Activated CD8-positive, alpha-beta memory T cell treated with anti-CD3 and anti-CD28 coated beads for 24 hours (primary cell): ENCODE measurements around the gene CYP2W1.

Experiments used
- DNase-seq: peaks from one replicate; pipeline ENCODE4 v3.0.0-alpha.2; 2020

Gene CYP2W1

DNA sequence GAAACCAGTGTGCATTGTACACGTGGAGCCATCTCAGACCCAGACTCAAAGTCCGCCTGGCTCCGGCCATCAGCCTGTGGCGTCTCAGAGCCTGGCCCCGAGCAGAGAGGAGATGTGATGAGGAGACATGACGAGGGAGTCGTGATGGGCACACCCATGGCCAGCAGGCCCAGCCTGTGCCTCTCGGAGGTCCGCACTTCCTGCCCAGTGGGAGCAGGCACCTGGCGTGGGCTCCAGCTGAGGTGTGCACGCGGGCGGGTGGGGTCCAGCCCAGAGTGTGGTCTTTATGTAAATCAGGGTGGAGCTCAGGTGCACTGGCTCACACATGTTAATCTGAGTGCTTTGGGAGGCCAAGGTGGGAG is 35.3 kb downstream of the CYP2W1 start:
- no peak for DNase-seq

DNA sequence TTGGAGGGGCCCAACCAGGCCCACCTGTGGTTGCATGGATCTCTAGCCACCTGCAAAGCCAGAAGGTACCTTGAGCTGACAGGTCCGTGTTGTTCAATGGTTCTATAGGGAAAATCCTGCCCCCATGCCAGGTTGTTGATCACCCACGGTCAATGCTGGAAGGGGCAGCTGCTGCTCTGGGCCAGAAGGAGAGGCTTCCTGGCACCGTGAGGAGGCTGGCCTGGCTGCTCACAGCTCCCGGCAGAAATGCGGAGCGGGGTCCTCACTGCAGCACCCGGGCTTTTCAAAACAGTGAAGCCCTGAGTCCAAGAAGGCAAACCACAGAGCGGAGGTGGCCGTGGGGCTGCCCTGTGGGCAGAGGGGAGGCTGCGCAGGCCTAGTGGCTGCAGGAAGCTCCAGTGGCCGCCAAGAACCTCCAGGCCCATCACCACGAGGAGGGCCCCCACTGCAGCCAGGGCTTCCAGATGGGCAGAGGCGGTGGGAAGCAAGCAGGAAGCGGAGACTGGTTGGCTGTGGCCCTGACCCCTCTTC is 36.3 kb downstream of the CYP2W1 start:
- no peak for DNase-seq

DNA sequence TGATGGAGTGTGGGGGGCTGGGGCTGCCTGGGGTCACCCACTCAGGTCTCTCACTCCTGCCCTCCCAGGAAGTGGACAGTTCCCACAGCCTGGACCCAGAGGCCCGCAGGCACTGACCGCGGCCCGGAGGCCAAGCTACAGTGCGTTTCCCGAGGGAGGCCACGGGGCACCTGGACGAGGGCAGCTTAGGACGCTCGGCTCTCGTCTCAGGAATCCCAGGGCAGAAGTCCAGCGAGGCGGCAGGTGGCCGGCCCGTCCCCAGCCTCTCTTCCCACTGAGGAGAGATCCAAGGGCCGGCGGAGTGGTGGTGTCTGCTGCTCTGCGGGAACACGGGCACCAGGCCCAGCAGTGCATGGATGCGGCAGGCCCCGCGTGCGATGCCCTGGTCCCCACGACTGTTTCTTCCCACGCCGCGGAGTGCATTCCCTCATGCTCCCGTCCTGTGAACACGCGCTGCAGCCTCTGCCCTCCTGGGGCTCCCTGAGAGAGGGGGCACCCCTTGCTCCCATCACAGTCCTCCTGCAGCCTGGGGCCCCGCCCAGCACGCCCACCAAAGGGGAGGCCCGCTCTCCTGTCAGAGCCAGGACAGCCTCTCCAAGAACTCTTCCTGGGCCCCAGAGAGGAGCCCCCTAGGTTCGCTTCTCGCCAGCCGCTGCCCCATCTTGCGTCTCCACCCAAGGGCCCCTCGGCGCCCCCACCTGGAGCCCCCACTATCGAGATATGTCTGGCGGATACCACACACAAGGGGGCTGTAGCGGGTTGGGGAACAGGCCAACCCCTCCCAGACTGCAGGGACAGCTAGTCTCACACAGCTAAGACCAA is 37.0 kb downstream of the CYP2W1 start:
- no peak for DNase-seq

DNA sequence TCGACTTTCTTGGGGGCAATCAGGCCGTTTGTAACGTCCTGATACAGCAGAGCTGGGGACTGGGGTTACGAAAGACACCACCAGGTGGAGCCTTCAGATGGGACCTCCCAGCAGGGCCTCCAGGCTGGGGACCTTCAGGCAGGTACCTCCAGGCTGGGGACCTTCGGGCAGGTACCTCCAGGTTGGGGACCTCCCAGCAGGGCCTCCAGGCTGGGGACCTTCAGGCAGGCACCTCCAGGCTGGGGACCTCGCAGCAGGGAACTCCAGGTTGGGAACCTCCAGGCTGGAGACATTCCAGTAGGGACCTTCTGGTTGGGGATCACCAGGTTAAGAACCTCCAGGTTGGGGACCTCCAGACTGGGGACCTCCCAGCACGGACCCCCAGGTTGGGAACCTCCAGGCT is 37.9 kb downstream of the CYP2W1 start:
- no peak for DNase-seq

DNA sequence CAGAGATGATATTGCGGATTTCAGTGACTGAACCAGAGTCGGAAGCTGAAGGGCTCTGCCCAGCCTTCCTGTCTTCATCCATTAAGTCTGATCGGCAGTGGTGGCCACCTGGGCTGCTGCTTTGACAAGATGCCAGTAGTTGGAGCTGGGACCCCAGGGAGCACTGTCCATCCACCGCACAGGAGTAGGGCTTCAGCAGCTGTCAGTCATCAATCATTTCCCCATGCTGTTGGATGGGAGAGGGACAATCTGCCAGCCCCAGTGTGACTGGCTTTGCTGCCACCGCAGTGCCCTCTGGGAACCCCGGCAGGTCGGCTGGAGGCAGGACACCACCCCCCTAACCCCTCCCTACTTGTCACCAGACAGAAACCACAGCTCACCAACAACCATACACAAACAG is 38.4 kb downstream of the CYP2W1 start:
- no peak for DNase-seq

DNA sequence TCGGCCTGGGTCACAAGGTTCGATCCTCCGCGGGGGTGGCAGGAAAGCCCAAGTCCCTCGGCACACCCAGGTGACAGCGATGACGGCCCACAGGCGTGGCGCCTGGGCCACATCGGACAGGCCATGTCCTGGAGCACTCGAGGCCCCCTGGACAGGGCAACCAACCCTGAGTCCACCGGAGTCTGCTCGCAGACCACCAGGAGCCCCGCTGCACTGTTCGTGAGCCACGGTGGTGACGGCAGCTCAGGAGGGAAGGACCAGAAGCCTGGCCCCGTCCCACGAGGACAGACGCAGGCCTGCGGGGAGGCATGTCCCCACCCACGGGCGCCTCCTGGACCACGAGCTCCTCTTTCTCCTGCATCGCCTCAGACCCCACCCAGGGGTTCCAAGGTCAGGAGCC is 39.0 kb downstream of the CYP2W1 start:
- DNase-seq: no peak

DNA sequence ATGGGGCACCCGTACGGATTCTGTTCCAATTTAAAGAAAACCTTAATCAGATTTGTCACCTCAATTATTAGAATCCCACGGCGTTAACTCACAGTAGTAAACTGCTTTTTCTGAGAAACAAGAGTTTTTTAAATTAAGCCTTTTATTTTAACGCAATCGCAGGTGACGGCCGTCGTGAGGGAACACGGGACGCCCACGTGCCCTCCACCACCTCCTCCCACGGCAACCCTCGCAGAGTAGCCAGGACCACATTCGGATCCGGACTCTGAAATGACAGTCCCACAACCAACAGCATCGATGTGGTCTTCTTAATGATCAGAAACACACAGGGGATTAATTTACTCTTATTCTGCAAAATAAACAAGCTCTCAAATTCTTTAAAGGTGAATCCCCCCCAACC is 39.4 kb downstream of the CYP2W1 start:
- DNase-seq: no peak

DNA sequence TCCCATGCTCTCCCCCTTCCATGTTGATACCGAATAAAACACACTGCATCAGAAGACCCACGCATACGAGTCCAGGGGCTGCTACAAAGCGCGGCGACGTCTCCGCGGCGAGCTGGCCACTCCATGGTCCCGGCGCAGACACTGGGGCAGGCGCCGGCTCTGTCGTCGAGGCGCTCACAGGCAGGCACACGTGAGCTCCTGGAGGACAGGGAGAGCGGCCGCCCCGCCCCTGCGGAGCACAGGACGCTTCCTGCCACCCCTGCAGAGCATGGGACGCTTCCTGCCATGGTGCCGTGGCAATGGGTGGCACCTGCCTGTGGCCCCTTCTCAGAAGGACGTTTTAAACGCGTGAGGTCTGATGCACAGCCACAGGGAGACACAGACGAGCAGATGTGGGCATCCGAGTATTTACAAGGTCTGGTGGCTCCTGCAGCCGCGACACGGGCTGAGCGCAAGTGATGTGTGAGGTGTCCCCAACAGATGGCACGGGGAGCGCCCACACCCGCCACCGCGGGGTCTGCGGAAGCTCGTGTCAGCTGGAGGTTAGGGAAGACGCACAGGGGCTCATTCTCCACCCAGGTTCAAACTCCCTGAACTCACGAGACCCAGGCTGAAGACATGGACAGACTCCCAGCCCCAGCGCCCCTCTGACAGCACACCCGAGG is 40.0 kb downstream of the CYP2W1 start:
- DNase-seq: no peak

DNA sequence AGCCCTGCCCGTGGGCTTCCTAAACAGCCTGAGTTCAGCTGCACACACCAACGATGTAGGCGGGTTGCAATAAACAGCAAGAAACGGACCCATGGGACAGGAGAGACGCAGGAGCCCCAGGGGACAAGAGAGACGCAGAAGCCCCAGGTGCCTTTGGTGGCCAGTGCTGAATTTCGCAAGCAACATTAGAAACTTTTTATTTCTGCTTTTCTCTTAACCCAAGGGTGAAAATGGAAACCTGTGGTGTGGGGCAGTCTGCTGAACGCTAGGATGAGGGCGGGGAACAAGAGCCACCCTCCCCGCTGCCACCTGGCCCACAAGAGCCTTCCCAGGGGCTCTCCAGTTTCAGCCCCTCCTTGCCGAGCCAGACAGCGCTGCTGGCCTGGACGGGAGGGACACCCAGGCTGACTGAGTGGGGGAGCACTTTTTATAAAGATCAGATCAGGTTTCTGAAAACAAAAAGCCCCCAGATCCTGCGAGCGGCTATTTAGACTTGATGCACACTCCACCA is 41.4 kb downstream of the CYP2W1 start:
- DNase-seq: no peak

DNA sequence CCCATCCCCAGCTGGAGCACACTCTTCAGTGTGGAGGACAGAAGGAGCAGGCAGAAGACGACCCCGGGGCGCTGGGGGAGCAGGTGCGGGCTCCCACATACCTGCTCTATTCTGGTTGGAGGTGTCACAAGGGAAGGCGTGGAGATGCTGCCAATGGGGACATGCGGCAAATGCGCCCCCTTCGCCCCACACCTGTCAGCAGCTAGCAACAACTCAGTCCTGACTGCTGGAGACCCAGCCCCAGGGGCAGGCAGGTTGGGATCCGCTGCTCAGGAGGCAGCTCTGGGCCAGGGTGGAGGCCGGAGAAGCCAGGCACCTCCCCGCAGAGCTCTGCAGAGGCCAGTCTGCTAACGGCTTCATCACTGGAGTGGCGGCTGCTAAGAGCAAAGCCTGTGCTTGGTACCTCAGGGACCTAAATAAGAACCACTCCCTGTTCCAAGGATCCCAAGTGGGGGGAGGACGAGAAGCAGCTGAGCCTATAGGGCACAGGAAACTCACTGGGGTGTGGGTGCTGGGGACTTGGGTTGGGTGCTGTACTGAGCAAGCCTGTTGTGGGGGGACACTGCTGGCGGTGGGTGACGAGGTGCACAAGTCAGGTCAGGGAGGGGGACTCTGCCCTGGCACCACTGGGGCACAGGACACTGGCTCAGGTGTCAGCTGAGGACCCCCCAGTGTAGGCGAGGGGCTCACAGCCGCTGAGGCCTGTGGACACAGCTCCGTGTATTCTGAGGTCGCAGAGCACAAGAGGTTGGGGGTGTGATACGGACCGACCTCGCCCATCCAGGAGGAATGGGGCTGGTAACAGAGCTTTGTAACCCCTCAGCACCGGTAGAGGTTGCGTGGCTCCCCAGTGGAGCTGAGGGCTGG is 42.1 kb downstream of the CYP2W1 start:
- DNase-seq: no peak

DNA sequence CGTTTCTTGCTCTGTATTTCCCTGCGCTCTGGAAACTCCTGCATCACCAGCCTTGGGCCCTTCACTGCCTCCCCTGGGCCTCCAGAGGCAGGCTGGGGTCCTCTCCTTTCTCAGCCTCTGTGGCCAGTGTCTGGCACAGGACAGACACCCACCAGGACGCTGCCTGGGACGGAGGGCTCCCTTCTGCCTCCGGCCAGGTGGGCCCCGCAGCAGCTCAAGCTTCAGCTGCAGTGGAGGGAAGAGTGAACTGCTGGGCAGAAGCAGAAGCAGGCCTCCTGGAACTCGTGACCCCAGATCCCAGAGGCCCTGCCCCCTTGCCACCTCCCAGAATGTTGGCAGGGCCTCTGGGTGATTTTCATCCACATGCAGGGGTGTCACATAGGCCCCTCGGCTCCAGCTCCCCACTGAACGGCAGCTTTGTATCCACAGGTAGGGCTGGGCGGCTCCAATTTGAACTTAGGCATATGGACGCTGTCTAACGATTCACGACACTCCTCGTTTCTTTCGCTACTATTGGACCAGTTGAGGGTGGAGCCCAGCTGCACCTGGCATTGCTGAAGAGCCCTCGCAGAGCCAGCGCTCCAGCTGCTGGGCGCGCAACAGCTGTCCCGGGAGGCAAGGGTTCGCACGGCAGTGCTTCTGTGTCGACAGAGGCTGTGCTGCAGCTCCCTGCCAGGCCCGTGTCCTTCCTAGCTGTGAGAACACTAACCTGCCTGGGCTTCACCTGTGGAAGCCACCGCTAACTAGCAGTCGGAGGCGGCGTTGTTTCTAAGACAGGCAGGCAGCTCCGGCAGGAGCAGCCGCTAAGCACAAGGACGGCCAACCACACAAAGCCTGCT is 43.0 kb downstream of the CYP2W1 start:
- no peak for DNase-seq

DNA sequence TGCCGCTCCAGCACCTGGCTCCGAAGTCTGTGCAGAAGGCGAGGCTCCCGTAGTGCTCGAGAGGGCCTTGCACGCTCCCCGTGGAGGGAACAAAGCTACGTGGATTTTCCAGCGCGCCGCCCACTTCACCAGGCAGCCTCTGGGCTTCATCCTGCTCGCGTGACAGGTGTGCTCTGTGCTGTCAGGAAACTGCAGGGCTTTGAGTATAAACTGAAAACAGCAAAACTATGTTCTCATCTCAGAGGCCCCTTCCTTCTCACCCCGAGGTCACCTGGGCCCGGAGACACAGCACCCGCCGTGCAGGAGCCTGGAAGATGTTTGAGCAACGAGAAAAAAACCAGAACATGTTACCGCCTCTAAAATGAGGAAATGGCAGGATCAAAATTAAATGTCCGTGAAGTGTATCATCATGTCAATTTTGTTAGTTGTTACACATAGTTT is 43.8 kb downstream of the CYP2W1 start:
- no peak for DNase-seq

DNA sequence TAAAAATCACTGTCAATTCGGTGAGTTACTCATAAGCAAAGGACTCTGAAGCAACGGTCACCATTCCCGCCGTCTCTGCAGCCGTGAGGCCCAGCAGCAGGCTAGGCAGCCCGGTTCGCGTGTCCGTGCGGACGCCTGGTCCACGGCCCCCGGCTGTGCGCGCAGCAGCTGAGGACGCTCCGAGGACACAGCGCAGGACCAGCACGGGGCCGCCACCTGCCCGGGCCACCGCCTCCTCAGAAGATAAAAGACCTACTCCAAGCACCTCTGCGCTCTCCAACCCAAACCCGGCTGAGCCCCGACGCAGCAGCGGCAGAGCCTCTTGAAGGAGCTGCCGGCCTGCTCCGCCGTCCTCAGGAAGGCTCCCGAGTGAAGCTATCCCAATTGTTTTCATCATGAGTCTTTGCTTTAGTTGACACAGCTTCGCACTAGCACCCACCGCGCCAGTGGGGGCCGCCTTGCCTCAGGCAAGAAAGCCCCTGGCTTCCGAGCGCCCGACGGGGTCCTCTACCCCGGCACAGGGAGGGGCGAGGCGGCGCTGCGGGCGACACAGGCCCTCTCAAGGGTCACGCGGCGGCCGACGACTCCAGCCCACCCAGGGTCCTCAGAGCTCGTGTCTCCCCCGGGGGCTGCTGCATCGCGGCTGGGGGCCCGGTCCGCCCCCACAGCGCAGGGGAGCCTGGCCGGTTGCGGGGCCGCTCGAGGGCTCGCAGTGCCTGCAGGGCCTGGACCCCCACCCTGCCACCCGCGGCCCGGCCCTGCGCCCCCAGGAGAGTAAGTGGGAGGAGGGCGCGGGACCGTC is 44.5 kb downstream of the CYP2W1 start:
- DNase-seq: peak; percentile 67

DNA sequence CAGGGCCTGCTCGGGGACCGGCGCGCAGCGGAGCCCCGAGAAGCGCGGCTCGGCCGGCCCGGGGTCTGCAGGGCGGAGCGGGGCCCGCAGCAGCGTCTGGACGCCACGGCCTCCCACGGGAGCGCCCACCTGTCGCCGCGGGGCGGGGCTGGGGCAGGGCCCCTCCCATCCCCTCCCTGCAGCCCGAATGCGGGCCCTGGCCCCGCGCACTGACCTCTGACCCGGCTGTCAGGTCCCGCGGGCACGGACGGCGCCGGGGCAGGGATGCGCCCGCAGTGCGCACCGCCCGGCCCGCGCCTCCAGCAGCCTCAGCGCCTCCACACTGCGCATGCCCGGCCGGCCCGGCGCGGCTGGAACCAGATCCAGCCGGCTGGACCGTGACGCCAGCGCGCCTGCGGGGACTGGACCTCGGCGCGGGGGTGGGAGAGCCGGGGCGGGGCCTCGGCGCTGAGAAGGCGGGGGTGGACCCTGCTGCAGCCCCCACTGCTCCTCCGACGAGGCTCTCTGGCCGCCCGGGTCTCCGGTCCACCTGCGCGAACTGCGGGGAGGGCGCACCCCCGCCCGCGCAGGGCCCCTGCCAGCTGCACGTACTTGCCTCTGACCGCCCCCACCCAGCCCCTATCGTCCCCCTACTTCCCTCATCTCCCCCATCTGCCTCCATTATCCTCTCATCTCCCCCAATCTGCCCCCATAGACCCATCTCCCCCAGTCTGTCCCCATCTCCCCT is 45.2 kb downstream of the CYP2W1 start:
- peak; percentile 94 for DNase-seq

DNA sequence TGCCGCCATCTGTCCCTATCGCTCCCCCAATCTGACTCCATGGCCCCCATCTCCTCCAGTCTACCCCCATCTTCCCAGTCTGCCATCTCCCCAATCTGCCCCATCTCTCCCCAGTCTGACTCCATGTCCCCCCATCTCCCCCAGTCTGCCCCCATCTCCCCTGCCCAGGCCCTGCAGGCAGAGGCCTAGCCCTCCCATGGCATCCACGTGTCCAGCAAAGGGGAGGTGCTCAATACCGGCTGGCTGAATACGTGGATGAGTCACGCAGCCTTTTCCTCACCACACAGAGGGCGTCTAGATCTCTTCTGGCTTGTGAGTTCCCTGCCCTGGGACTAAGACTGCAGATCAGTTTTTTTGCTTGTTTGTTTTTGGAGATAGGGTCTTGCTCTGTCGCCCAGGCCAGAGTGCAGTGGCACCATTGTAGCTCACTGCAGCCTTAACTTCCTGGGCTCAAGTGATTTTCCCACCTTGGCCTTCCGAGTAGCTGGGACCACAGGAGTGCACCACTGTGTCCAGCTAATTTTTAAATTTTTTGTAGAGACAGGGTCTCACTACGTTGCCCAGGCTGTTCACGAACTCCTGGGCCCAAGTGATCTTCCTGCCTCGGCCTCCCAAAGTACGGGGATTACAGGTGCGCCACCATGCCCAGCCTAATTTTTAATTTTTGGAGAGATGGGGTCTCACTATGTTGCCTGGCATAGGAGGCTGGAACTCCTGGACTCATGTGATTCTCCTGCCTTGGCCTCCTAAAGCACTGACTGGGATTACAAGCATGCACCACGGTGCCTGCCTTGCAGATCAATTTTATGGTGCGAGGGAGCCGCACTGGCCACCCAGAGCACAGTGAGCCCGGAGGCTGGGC is 46.0 kb downstream of the CYP2W1 start:
- DNase-seq: peak; percentile 83

DNA sequence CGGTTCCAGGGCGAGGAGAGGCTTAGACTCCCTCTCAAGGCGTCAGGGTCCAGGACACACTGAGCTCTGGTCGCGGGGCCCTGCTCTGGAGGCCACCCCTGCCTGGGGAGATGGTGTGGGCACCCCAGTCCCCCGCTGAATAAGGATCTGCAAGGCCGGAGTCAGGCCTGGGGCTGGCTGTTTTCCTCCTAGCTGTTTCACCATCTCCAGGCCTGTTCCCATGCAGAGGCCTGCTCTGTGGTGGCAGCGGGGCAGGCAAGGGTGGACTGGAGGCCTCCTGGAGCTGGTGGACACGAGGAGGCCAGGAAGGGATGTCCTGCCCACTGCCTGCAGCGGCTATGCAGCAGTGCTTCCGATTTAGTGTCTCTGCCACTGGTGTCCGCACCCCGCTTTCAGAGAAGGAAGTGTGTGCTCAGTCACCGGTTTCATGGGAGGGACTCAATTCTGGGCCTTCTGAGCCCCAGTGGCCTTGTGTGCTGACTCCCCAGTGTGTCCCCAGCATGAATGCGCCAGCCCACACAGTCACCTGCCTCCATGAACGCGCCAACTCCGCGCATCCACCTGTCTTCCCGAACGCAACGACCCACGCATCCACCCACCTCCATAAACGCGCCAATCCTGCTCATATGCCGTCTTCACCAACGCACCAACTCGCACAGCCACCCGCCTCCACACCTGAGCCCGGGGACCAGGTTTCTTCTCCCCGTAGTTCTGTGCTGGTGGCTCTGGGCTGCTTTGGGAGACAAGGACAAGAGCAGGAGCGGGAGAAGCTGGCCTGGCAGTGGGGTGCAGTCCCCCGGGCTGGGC is 46.9 kb downstream of the CYP2W1 start:
- no peak for DNase-seq

DNA sequence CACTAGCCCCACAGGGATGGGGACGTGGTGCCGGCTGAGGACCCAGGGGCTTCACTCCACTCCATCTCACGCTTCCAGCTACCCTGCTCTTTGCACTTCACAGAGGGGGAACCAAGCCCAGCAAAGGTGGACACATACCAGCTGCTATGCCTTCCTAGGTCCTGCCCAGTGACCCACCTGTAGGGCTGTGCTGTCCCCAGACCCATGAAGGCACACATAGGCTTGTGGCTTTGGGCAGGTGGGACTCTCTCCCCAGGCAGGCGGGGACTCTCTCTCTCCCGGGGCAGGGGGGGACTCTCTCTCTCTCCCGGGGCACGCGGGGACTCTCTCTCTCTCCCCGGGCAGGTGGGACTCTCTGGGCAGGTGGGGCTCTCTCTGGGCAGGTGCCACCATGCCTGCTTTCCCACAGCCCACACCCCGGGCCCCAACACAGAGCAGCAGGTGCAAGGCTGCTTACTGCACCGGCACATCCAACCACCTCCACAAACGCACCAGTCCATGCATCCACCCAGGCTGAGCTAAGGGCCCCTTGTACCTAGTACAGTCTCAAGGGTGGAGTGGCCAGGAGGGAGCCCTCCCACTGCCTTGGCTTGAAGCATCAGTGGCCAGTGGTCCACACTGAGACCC is 47.6 kb downstream of the CYP2W1 start:
- no peak for DNase-seq
